HepG2 (cell line): ENCODE data around the gene RPL11. TPM values are rescaled to one million over a fixed set of nuclear protein-coding genes. Genes with fewer than 3 reads are reported as not detected.

Source experiments
- CC2D1A ChIP-seq: sonication (generic); formaldehyde crosslinking; IDR thresholded peaks from 2 replicates; pipeline ENCODE4 v1.8.1; 2023; ENCODE audit warnings: mild to moderate bottlenecking, missing genetic modification reagents
- DZIP1 ChIP-seq: sonication (generic); formaldehyde crosslinking; IDR thresholded peaks from 2 replicates; pipeline ENCODE4 v1.5.0; 2020; ENCODE audit warnings: mild to moderate bottlenecking, missing genetic modification reagents
- KDM2A ChIP-seq: sonication (generic); formaldehyde crosslinking; IDR thresholded peaks from 2 replicates; pipeline ENCODE4 v1.4.0; 2020; ENCODE audit warnings: low read depth, missing genetic modification reagents, borderline replicate concordance
- KLF6 ChIP-seq: IDR thresholded peaks from 2 replicates; pipeline ENCODE4 v1.8.0; 2016; ENCODE audit warnings: missing biosample characterization, missing genetic modification reagents
- MED1 ChIP-seq: sonication (generic); formaldehyde crosslinking; IDR thresholded peaks from 2 replicates; pipeline ENCODE4 v1.4.0; 2020; ENCODE audit warnings: missing genetic modification reagents
- MYC ChIP-seq: sonication (generic); formaldehyde crosslinking; IDR thresholded peaks from 2 replicates; pipeline ENCODE4 v1.9.0; 2021; ENCODE audit warnings: missing genetic modification reagents, borderline replicate concordance
- RARG ChIP-seq: sonication (generic); formaldehyde crosslinking; IDR thresholded peaks from 2 replicates; pipeline ENCODE4 v1.4.0; 2020; ENCODE audit warnings: low read depth, mild to moderate bottlenecking, missing genetic modification reagents
- SETDB1 ChIP-seq: sonication (generic); formaldehyde crosslinking; IDR thresholded peaks from 2 replicates; pipeline ENCODE4 v1.5.1; 2020; ENCODE audit warnings: missing genetic modification reagents, mild to moderate bottlenecking, borderline replicate concordance
- SOX5 ChIP-seq: IDR thresholded peaks from 2 replicates; pipeline ENCODE4 v1.6.1; 2016; ENCODE audit warnings: borderline replicate concordance
- ZFP36 ChIP-seq: fragments of 150-350 bp; IDR thresholded peaks from 2 replicates; pipeline ENCODE4 v1.6.1; 2018; ENCODE audit warnings: borderline replicate concordance, low read length, low read depth; ENCODE audit not compliant: partially characterized antibody
- ZMYM2 ChIP-seq: sonication (generic); formaldehyde crosslinking; IDR thresholded peaks from 2 replicates; pipeline ENCODE4 v1.8.0; 2022; ENCODE audit warnings: mild to moderate bottlenecking, missing genetic modification reagents
- ZNF317 ChIP-seq: sonication (generic); formaldehyde crosslinking; IDR thresholded peaks from 2 replicates; pipeline ENCODE4 v1.5.0; 2020; ENCODE audit warnings: mild to moderate bottlenecking, missing genetic modification reagents
- ZNF800 ChIP-seq: sonication (generic); formaldehyde crosslinking; IDR thresholded peaks from 2 replicates; pipeline ENCODE4 v1.4.0; 2020; ENCODE audit warnings: missing genetic modification reagents
- polyA plus RNA-seq, 8 experiments: library from polyadenylated mRNA; depleted of rRNA in 3 of 8; stranded (reverse) in 7 of 8; unstranded in 1 of 8; fragments of >200 nt; fragmentation: Illumina TruSeq in 4 of 8; extraction: Trizol in 4 of 8; gene quantifications; 2 replicates each; pipeline versions ENCODE4 v1.2.1 to v1.2.3, GENCODE V29; 2011 to 2016; ENCODE audit warnings: low read depth in 4 of 8, missing spikeins in 1 of 8, mixed read lengths in 1 of 8; ENCODE audit not compliant: insufficient read depth in 1 of 8
- total RNA-seq, 5 experiments: library from RNA; depleted of rRNA; stranded (reverse); fragments of >200 nt; fragmentation: Illumina TruSeq; extraction: Trizol; gene quantifications; 2 replicates each; pipeline ENCODE4 v1.2.3, GENCODE V29; 2016; ENCODE audit warnings: low read depth in 1 of 5

Gene RPL11
- total and polyA plus RNA-seq, 2 of the 13 experiments (the other 11 are each of a cell fraction or from before 2014, with no cell fraction given): 1,682 to 2,010 TPM

GRCh38 chr1:23704834-23705495 lies 13.4 kb downstream of the RPL11 start (continued):
- TF ChIP-seq DZIP1 (CRISPR knock-in tag): no peak
- TF ChIP-seq MYC (CRISPR knock-in tag): no peak
- TF ChIP-seq ZFP36: no peak
- no peak for TF ChIP-seq RARG (CRISPR knock-in tag)
- no peak for TF ChIP-seq ZNF317 (CRISPR knock-in tag)
- no peak for TF ChIP-seq SETDB1 (CRISPR knock-in tag)
- no peak for TF ChIP-seq ZMYM2 (CRISPR knock-in tag)
- no peak for TF ChIP-seq CC2D1A (CRISPR knock-in tag)
- TF ChIP-seq KLF6 (CRISPR knock-in tag): no peak
- no peak for TF ChIP-seq KDM2A (CRISPR knock-in tag)
- TF ChIP-seq ZNF800 (CRISPR knock-in tag): no peak
- peak; percentile 61; the same call in 1 of the 2 replicates for TF ChIP-seq SOX5 (CRISPR knock-in tag)
- no peak for TF ChIP-seq MED1 (CRISPR knock-in tag)
